Endothelial cell (in vitro differentiated cells): ENCODE data around the gene MATK. TPM values are rescaled to one million over a fixed set of nuclear protein-coding genes. Genes with fewer than 3 reads are reported as not detected.

Experiments used
- DNase-seq: peaks from one replicate; pipeline ENCODE4 v3.0.0; 2021; ENCODE audit warnings: low spot score
- H3K27ac Mint-ChIP-seq: one replicate; pipeline ENCODE4 v1.8.0; 2021; ENCODE audit warnings: mixed read lengths, inconsistent platforms; ENCODE audit not compliant: unreplicated experiment
- H3K27me3 Mint-ChIP-seq: one replicate; pipeline ENCODE4 v1.8.0; 2021; ENCODE audit warnings: mild to moderate bottlenecking, moderate library complexity, mixed read lengths, inconsistent platforms; ENCODE audit not compliant: unreplicated experiment
- H3K36me3 Mint-ChIP-seq: one replicate; pipeline ENCODE4 v1.8.0; 2021; ENCODE audit warnings: mild to moderate bottlenecking, low read depth, mixed read lengths, inconsistent platforms; ENCODE audit not compliant: unreplicated experiment
- H3K4me1 Mint-ChIP-seq: one replicate; pipeline ENCODE4 v1.8.0; 2021; ENCODE audit warnings: mild to moderate bottlenecking, mixed read lengths, inconsistent platforms; ENCODE audit not compliant: unreplicated experiment
- H3K4me3 Mint-ChIP-seq: one replicate; pipeline ENCODE4 v1.8.0; 2021; ENCODE audit warnings: mild to moderate bottlenecking, mixed read lengths, inconsistent platforms; ENCODE audit not compliant: unreplicated experiment
- H3K9me3 Mint-ChIP-seq: one replicate; pipeline ENCODE4 v1.8.0; 2021; ENCODE audit warnings: mixed read lengths, inconsistent platforms; ENCODE audit not compliant: unreplicated experiment
- total RNA-seq: library from RNA; stranded (reverse); fragmentation: NEBNext Ultra II Directional; extraction: Animal tissue kit (Norgen Biotek cat#: 25700); gene quantifications from one replicate; pipeline ENCODE4 v1.2.1, GENCODE V29; 2021; ENCODE audit not compliant: unreplicated experiment
- TF ChIP-seq, protein P1 (sequence below): fragments of 200-600 bp; sonication (generic); IDR thresholded peaks from one replicate; pipeline ENCODE4 v1.5.0; 2021; ENCODE audit warnings: antibody characterized with exemption; ENCODE audit not compliant: unreplicated experiment

The MATK gene
- total RNA-seq, 1 donor from 2014 or later, result 10.9 TPM

DNA sequence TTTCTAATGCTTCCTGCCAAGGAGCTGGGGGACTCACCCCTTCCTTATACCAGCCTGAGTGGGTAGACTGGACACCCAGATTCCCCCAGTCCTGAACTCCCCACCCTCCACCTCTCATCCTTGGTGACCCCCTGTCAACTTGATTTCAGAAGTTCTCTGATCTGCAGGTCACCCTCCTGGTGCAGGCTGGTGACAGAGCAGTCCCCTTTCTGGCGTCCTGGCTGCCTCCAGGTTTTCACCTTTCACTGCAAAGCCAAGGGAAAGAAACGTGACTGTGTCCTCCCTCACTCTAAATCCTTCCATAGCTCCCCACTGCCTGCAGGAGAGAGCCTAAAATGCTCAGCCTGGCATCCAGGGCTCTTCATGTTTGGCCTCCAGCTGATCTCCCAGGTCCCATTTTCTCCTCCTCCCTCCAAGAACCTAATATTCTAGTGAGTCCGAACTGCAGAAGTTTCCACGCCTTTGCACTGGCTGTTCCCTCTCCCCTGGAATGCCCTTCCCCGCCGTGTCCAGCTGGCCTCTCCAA is 4.1 kb upstream of the MATK start:
- H3K9me3 Mint-ChIP-seq, result no peaks in the 10 kb centered on the region
- H3K36me3 Mint-ChIP-seq, result no peaks in the 10 kb centered on the region
- DNase-seq, result no peak
- H3K27ac Mint-ChIP-seq, result no peak overlapping the region
- H3K4me3 Mint-ChIP-seq, result no peak overlapping the region
- peaks cover 6% of the 10 kb centered on the region for H3K27me3 Mint-ChIP-seq
- TF ChIP-seq, protein P1, sequence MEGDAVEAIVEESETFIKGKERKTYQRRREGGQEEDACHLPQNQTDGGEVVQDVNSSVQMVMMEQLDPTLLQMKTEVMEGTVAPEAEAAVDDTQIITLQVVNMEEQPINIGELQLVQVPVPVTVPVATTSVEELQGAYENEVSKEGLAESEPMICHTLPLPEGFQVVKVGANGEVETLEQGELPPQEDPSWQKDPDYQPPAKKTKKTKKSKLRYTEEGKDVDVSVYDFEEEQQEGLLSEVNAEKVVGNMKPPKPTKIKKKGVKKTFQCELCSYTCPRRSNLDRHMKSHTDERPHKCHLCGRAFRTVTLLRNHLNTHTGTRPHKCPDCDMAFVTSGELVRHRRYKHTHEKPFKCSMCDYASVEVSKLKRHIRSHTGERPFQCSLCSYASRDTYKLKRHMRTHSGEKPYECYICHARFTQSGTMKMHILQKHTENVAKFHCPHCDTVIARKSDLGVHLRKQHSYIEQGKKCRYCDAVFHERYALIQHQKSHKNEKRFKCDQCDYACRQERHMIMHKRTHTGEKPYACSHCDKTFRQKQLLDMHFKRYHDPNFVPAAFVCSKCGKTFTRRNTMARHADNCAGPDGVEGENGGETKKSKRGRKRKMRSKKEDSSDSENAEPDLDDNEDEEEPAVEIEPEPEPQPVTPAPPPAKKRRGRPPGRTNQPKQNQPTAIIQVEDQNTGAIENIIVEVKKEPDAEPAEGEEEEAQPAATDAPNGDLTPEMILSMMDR, result no peak
- no peaks in the 10 kb centered on the region for H3K4me1 Mint-ChIP-seq

DNA sequence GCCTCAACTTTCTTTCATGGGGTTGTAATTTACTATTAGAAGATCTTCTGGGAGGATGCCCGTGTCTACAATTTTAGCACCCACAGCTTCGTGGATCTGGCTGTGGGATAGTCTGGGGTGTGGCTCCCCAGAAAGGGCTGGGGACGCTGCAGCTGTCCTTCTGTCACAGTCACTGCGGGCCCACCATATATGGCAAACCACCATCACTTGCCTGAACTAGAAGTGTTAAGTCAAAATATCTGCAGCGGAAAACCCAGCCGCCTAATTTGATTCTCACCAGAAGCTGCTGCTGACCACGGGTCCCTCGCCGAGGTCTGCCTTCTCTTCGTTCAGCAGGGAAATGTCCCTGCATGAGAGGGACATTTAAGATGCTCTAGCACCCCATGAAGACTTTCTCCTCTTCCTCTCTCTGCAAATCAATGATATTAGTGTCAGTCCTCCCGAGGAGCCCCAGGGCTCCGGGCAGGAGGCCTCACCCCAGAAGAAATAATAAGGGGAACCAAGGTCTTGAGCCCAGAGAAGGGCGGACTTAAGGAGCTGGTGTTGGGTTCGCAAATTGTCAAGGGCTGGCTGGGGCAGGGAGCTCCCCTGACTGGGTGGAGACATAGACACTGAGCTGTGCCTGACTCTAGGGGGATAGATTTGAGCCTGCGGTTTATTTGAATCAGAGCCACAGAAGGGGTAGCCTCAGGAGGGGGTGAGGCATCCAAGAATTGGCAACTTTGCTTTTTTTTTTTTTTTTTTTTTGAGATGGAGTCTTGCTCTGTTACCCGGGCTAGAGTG is 3.0 kb upstream of the MATK start:
- Mint-ChIP-seq H3K36me3 (no peaks in the 10 kb centered on the region), H3K9me3 (no peaks in the 10 kb centered on the region), H3K4me3 (no peak overlapping the region), H3K27ac (no peak overlapping the region), H3K27me3 (peaks cover 9% of the 10 kb centered on the region), H3K4me1 (peaks cover 3% of the 10 kb centered on the region)
- TF ChIP-seq, protein P1, result no peak
- DNase-seq, result no peak

DNA sequence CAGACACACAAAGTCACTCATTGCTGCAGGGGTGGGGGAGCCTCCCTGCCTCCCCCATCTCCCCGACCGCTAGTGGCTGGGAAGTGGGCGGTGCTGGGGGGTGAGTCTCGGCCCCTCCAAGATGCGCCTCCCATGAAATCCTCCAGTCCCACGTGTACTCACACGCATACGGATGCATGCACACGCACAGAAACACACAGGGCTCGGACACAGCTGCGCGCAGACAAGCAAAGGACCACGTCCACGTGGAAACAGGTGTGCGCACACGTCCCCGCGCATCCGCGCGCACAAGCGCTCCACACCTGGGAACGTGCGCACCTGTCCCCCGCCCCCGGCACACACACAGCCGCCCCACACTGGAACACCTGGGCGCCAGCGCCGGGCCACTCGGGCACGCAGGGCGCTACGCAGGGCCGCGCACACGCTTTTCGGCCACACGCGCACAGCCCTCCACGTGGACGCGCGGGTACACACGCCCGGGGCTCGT is 687 bp downstream of the MATK start:
- H3K4me1 Mint-ChIP-seq, result peaks cover 7% of the 10 kb centered on the region
- no peak for DNase-seq
- peaks cover 19% of the 10 kb centered on the region for H3K27me3 Mint-ChIP-seq

DNA sequence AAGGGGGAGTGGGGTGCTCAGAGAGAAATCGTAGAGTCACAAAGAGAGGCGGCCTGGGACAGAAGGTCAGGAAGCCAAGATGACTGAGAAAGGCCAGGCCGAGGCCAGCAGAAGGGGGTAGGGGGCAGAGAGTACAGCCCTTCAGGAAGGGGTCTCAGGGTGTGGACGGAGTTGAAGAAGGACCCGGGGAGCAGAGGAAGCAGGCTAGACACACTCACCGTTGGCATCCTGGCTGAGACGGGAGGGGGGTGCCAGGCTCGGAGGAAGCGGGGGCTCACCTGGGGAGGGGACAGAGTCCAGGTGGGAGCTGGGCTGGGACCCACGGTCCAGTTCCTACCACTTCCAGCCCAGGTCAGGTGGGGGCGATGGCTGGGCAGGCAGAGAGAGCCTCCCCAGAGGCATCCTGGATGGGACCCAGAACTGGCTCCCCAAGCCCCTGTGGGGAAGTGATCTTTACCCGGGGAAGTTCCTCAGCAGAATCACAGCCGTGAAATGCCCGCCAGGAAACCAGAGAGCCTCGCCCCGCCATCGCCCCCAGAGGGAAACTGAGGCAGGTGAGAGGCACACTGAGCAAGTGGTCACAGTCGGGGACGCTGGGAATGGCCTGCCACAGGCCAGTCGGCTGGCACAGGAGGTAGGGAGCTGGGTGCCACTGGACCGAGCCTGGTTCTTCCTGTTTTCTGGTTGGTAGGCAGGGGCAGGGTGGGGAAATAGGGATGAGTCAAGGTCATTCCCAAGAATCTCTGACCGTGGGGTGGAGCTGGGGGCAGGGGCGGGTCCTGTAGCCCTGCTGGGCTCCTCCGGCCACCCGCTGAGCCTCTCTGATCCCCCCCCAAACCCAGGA is 1.4 kb downstream of the MATK start:
- Mint-ChIP-seq H3K9me3 (peaks cover 11% of the 10 kb centered on the region), H3K27me3 (peaks cover 19% of the 10 kb centered on the region), H3K36me3 (peaks cover 17% of the 10 kb centered on the region), H3K4me3 (peak overlapping the region; percentile 71), H3K4me1 (peaks cover 7% of the 10 kb centered on the region), H3K27ac (peak overlapping the region; percentile 16)
- DNase-seq, result no peak
- TF ChIP-seq, protein P1, result no peak

More for the DNA sequence above, 687 bp downstream of the MATK start:
- Mint-ChIP-seq H3K27ac (no peak overlapping the region), H3K9me3 (peaks cover 11% of the 10 kb centered on the region), H3K36me3 (peaks cover 17% of the 10 kb centered on the region), H3K4me3 (peak overlapping the region; percentile 71)
- TF ChIP-seq, protein P1, result no peak
